K562 (cell line): ENCODE data around the gene VPS37D. TPM values are rescaled to one million over a fixed set of nuclear protein-coding genes. Genes with fewer than 3 reads are reported as not detected.

ENCODE experiments used
- ATAC-seq: fragments of 200-7000 bp; cut with Tn5 transposase; 3 replicates; pipeline ENCODE4 v1.9.1; 2020; ENCODE audit warnings: moderate library complexity
- BruUV-seq: library from RNA; stranded (reverse); fragments of 400-500 nt; replicated peaks from 2 replicates; lab custom pipeline; 2021; lab: Mats Ljungman, UMichigan
- CTCF ChIA-PET: fragments of 300-600 bp; formaldehyde crosslinking; extraction: SDS; loops from one replicate; lab custom pipeline; 2021; ENCODE audit warnings: low intra/inter-chr PET ratio; lab: Yijun Ruan, JAX
- POLR2A ChIA-PET: fragments of 300-600, 350-650 bp; sonication (Branson Sonifier 250); formaldehyde crosslinking; extraction: SDS; loops from one replicate; lab custom pipeline; 2021; ENCODE audit warnings: antibody characterized with exemption, inconsistent platforms; lab: Yijun Ruan, JAX
- DNase-seq, 4 experiments: peaks; one replicate each; pipeline versions ENCODE4 v3.0.0 to v3.0.0-alpha.2; 2011 to 2018; ENCODE audit warnings: low spot score in 3 of 4, mixed read lengths in 3 of 4; ENCODE audit errors: extremely low read depth in 1 of 4
- FAIRE-seq: peaks from 2 replicates; lab custom pipeline; 2011; peaks lifted over from hg19 to GRCh38; lab: Jason Lieb, UNC
- H2AFZ ChIP-seq: 2 replicates; pipeline ENCODE4 v1.6.0; 2011; ENCODE audit warnings: low read depth, low read length, control low read depth, inconsistent platforms
- H3K27ac ChIP-seq: fragments of 200-600 bp; 3 replicates; pipeline ENCODE4 v1.8.0; 2011; ENCODE audit warnings: low read depth, mild to moderate bottlenecking, control low read depth, inconsistent platforms, low read length, moderate library complexity, mixed read lengths; ENCODE audit errors: extremely low read depth
- H3K27me3 ChIP-seq, 2 experiments: fragments of 300-600 bp in 1 of 2; 2 replicates in 1 of 2; 3 replicates in 1 of 2; pipeline versions ENCODE4 v1.6.0 to v1.8.0; 2011; ENCODE audit warnings: inconsistent platforms in 2 of 2, low read length in 2 of 2, mild to moderate bottlenecking in 1 of 2, mixed read lengths in 1 of 2, moderate library complexity in 1 of 2; ENCODE audit not compliant: control insufficient read depth in 2 of 2, insufficient read depth in 2 of 2
- H3K36me3 ChIP-seq: fragments of 300-600 bp; 3 replicates; pipeline ENCODE4 v1.8.0; 2011; ENCODE audit warnings: mild to moderate bottlenecking, low read length, inconsistent platforms; ENCODE audit not compliant: control insufficient read depth, insufficient read depth
- H3K4me1 ChIP-seq, 2 experiments: fragments of 200-600 bp in 1 of 2; replicated peaks in 1 of 2; 2 replicates in 1 of 2; 3 replicates in 1 of 2; pipeline versions ENCODE4 v1.5.1 to v1.8.0; 2011; ENCODE audit warnings: inconsistent platforms in 2 of 2, low read length in 2 of 2, mild to moderate bottlenecking in 1 of 2, mixed read lengths in 1 of 2, moderate library complexity in 1 of 2; ENCODE audit not compliant: control insufficient read depth in 2 of 2, insufficient read depth in 2 of 2
- H3K4me2 ChIP-seq: 2 replicates; pipeline ENCODE4 v1.6.1; 2011; ENCODE audit warnings: low read length, control low read depth, inconsistent platforms, mixed read lengths; ENCODE audit not compliant: insufficient read depth
- H3K4me3 ChIP-seq: fragments of 200-600 bp; sonication (generic), shearing (Covaris generic); 2 replicates; pipeline ENCODE4 v1.5.1; 2016; ENCODE audit warnings: control low read depth, inconsistent platforms
- H3K79me2 ChIP-seq: fragments of 200-600 bp; 3 replicates; pipeline ENCODE4 v1.8.0; 2011; ENCODE audit warnings: low read length, inconsistent platforms; ENCODE audit not compliant: control insufficient read depth, insufficient read depth
- H3K9ac ChIP-seq, 2 experiments: 2 replicates each; pipeline versions ENCODE4 v1.6.0 to v1.6.1; 2011; ENCODE audit warnings: low read depth in 2 of 2, low read length in 2 of 2, control low read depth in 1 of 2, inconsistent platforms in 1 of 2, mild to moderate bottlenecking in 1 of 2, mixed read lengths in 1 of 2; ENCODE audit not compliant: insufficient read depth in 1 of 2
- H3K9me1 ChIP-seq: one replicate; pipeline ENCODE4 v1.6.0; 2011; ENCODE audit warnings: inconsistent platforms, mild to moderate bottlenecking, low read length, moderate library complexity; ENCODE audit not compliant: control insufficient read depth, insufficient read depth
- H3K9me3 ChIP-seq: replicated peaks from 2 replicates; pipeline ENCODE4 v1.5.1; 2011; ENCODE audit warnings: low read depth, low read length, inconsistent platforms; ENCODE audit not compliant: control insufficient read depth, insufficient read depth
- H4K20me1 ChIP-seq: replicated peaks from 2 replicates; pipeline ENCODE4 v1.6.1; 2011; ENCODE audit warnings: low read length, inconsistent platforms, mixed read lengths; ENCODE audit not compliant: control insufficient read depth, insufficient read depth
- BCOR ChIP-seq: fragments of 450-650 bp; IDR thresholded peaks from 2 replicates; pipeline ENCODE4 v1.6.1; 2016
- ETV5 ChIP-seq: sonication (generic); formaldehyde crosslinking; IDR thresholded peaks from 2 replicates; pipeline ENCODE4 v1.4.0; 2020; ENCODE audit warnings: low read depth, mild to moderate bottlenecking, missing genetic modification reagents
- FOSL1 ChIP-seq: fragments of 200-800 bp; sonication (Bioruptor generic); conservative IDR thresholded peaks from 2 replicates; pipeline ENCODE4 v1.6.1; 2016; ENCODE audit warnings: missing genetic modification characterization, missing compliant biosample characterization
- HMGN3 ChIP-seq: IDR thresholded peaks from 2 replicates; pipeline ENCODE4 v1.6.1; 2011; ENCODE audit warnings: borderline replicate concordance, low read depth, mild to moderate bottlenecking, mixed read lengths, low read length; ENCODE audit not compliant: insufficient read length; ENCODE audit errors: extremely low read depth
- JUND ChIP-seq, 2 experiments: IDR thresholded peaks; 2 replicates in 1 of 2; 3 replicates in 1 of 2; pipeline ENCODE4 v1.6.1; 2011; ENCODE audit warnings: borderline replicate concordance in 2 of 2, low read depth in 2 of 2, low read length in 2 of 2, improper control_type of control experiment in 1 of 2, missing biosample characterization in 1 of 2, missing genetic modification characterization in 1 of 2, missing genetic modification reagents in 1 of 2
- KHSRP ChIP-seq: fragments of 450-650 bp; IDR thresholded peaks from 2 replicates; pipeline ENCODE4 v1.6.1; 2017
- MEIS2 ChIP-seq: fragments of 450-650 bp; IDR thresholded peaks from 2 replicates; pipeline ENCODE4 v1.6.1; 2014; ENCODE audit warnings: mild to moderate bottlenecking; ENCODE audit not compliant: partially characterized antibody
- NFIC ChIP-seq: fragments of 450-650 bp; IDR thresholded peaks from 2 replicates; pipeline ENCODE4 v1.6.1; 2017; ENCODE audit warnings: mild to moderate bottlenecking, inconsistent platforms
- ZBTB7A ChIP-seq: IDR thresholded peaks from 2 replicates; pipeline ENCODE4 v1.6.1; 2011; ENCODE audit warnings: low read depth, mild to moderate bottlenecking, low read length, moderate library complexity, borderline replicate concordance; ENCODE audit not compliant: control insufficient read depth
- ZNF253 ChIP-seq: fragments of 250-450 bp; sonication (Bioruptor Pico); conservative IDR thresholded peaks from 2 replicates; pipeline ENCODE4 v1.6.1; 2021; ENCODE audit warnings: mild to moderate bottlenecking
- WGBS: fragments of 100-300 bp; shearing (Covaris generic); methylation state at CpG from one replicate; pipeline ENCODE4 v1.1.6; 2016; ENCODE audit warnings: low coverage, mixed read lengths; ENCODE audit not compliant: insufficient coverage; ENCODE audit errors: missing lambda C conversion rate; 5-methylcytosine and 5-hydroxymethylcytosine counted together
- in situ Hi-C: fragments of 300-500 bp; cut with MboI; formaldehyde crosslinking; loops from 4 replicates; pipeline ENCODE4 v1.15.0; 2018; ENCODE audit warnings: inconsistent platforms, mixed read lengths
- intact Hi-C: fragments of 100-400 bp; cut with micrococcal nuclease; formaldehyde crosslinking; loops from 2 replicates; pipeline ENCODE4 v1.14.2; 2022
- polyA plus RNA-seq, 8 experiments: library from polyadenylated mRNA; depleted of rRNA in 4 of 8; stranded (reverse) in 5 of 8; unstranded in 3 of 8; fragments of >200 nt; fragmentation: Nextera tagmentation in 2 of 8; fragmentation: Illumina TruSeq in 1 of 8; extraction: Ambion mirVana in 2 of 8; extraction: Trizol in 1 of 8; gene quantifications; 2 replicates each; pipeline versions ENCODE4 v1.2.1 to v1.2.3, GENCODE V29; 2011 to 2014; ENCODE audit warnings: inconsistent platforms in 1 of 8, missing spikeins in 1 of 8
- total RNA-seq, 7 experiments: library from RNA; depleted of rRNA in 6 of 7; stranded (reverse); fragments of >200 nt in 6 of 7; fragmentation: Illumina TruSeq in 2 of 7; extraction: Trizol in 2 of 7; gene quantifications; 2 replicates each; pipeline versions ENCODE4 v1.2.1 to v1.2.3, GENCODE V29; 2011 to 2021; ENCODE audit warnings: low replicate concordance in 1 of 7
- TF ChIP-seq, protein P1 (sequence below): fragments of 450-650 bp; IDR thresholded peaks from 2 replicates; pipeline ENCODE4 v1.6.1; 2017; ENCODE audit warnings: mild to moderate bottlenecking, moderate library complexity
- TF ChIP-seq, protein P2 (sequence below): IDR thresholded peaks from 2 replicates; pipeline ENCODE4 v1.6.1; 2011; ENCODE audit warnings: borderline replicate concordance, low read depth, mild to moderate bottlenecking, moderate library complexity, low read length; ENCODE audit not compliant: insufficient read depth, poor library complexity, severe bottlenecking

The VPS37D gene
- total and polyA plus RNA-seq, 9 of the 15 experiments (the other 6 are each of a cell fraction or from before 2014, with no cell fraction given) = 0.25 to 2.3 (median 1.0) TPM; not detected in 3

DNA sequence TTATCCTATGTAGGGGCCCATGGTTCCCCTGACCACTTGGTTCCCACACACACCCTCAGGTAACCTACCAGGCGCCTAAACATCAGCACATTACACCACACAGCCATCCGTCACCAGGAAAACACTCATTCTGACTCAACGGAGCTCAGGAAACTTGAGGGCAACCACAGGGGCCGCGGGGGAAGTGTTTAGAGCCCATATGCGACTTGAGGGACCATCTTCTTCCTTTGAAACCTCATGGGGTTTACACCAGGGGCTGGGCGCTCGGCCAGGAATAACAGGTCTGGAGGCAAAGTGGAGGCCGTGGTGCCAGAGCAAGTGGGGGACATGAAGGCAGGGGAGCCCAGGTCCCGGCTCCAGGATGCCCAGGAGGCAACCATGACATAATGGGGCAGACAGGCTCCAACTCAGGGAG lies 50.4 kb downstream of the VPS37D start:
- in situ Hi-C loops (no loop called here), intact Hi-C loops (loop anchor here (5.0 kb wide), 1 partner anchor 36 kb away; the partner anchor contains the start of genes BUD23 and DNAJC30)
- H3K4me1 ChIP-seq = peaks cover 20 to 50% of the 10 kb centered on the region in 2 experiments
- POLR2A ChIA-PET = interaction anchor here (0.6 to 3.3 kb wide), 3 partner anchors 12 to 907 kb away, joined by 3 to 16 read pairs (median 3); no protein-coding TSS in a partner anchor
- no peaks in the 10 kb centered on the region for H3K36me3 ChIP-seq
- no peaks in the 10 kb centered on the region for H3K9me3 ChIP-seq
- FAIRE-seq = no peak
- no peak overlapping the region for H2AFZ ChIP-seq
- H4K20me1 ChIP-seq = peaks cover 29% of the 10 kb centered on the region
- peaks cover 10% of the 10 kb centered on the region; the same call in 2 of the 3 replicates for H3K79me2 ChIP-seq
- H3K27ac ChIP-seq = no peak overlapping the region
- peaks cover 6% of the 10 kb centered on the region for H3K9me1 ChIP-seq
- CTCF ChIA-PET = no interaction called here
- no peak overlapping the region for H3K4me2 ChIP-seq
- peak in 1 of 4 experiments; percentile 43 for DNase-seq
- TF ChIP-seq BCOR (0 out of 2 replicates have a peak, but pooled peaks have one; percentile 50), HMGN3 (no peak), KHSRP (no peak), ZNF253 (no peak), ETV5 (CRISPR knock-in tag) (0 out of 2 replicates have a peak, but pooled peaks have one; percentile 22), FOSL1 (peak; percentile 59), NFIC (0 out of 2 replicates have a peak, but pooled peaks have one; percentile 27), MEIS2 (peak; percentile 40), ZBTB7A (0 out of 2 replicates have a peak, but pooled peaks have one; percentile 53), JUND (IDR thresholded peaks at IDR 0.05; ENCODE audit: borderline replicate concordance, low read depth, low read length) (no peak), JUND (tag; IDR thresholded peaks at IDR 0.05; ENCODE audit: borderline replicate concordance, low read depth, low read length) (no peak)
- TF ChIP-seq, protein P1, sequence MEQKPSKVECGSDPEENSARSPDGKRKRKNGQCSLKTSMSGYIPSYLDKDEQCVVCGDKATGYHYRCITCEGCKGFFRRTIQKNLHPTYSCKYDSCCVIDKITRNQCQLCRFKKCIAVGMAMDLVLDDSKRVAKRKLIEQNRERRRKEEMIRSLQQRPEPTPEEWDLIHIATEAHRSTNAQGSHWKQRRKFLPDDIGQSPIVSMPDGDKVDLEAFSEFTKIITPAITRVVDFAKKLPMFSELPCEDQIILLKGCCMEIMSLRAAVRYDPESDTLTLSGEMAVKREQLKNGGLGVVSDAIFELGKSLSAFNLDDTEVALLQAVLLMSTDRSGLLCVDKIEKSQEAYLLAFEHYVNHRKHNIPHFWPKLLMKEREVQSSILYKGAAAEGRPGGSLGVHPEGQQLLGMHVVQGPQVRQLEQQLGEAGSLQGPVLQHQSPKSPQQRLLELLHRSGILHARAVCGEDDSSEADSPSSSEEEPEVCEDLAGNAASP = no peak
- TF ChIP-seq, protein P2, sequence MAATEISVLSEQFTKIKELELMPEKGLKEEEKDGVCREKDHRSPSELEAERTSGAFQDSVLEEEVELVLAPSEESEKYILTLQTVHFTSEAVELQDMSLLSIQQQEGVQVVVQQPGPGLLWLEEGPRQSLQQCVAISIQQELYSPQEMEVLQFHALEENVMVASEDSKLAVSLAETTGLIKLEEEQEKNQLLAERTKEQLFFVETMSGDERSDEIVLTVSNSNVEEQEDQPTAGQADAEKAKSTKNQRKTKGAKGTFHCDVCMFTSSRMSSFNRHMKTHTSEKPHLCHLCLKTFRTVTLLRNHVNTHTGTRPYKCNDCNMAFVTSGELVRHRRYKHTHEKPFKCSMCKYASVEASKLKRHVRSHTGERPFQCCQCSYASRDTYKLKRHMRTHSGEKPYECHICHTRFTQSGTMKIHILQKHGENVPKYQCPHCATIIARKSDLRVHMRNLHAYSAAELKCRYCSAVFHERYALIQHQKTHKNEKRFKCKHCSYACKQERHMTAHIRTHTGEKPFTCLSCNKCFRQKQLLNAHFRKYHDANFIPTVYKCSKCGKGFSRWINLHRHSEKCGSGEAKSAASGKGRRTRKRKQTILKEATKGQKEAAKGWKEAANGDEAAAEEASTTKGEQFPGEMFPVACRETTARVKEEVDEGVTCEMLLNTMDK = no peak
- H3K4me3 ChIP-seq = no peak overlapping the region
- 50% methylated on average over 10 of the region's 10 CpGs for WGBS
- no TSS peak for BruUV-seq
- peak overlapping the region in 1 of 2 experiments; percentile 94; a peak in 2 of 4 replicates for H3K9ac ChIP-seq
- no peak for ATAC-seq
- H3K27me3 ChIP-seq = no peaks in the 10 kb centered on the region
